GM18502 (cell line): ENCODE data around the gene RBM28.
"Not testable (repeated sequence)": the region's sequence is repeated elsewhere in the genome, so short reads cannot be mapped to it uniquely, and the experiment has no call there.

Experiments
- ATAC-seq: cut with Tn5 transposase; IDR thresholded peaks from one replicate; pipeline ENCODE4 v1.9.1; 2021; ENCODE audit warnings: mild to moderate bottlenecking; ENCODE audit not compliant: unreplicated experiment, poor library complexity

Gene RBM28

GRCh38 chr7:128302139-128302538 lies 41.6 kb downstream of the RBM28 start:
- no peak for ATAC-seq

- ATAC-seq = no peak
Measured at GRCh38 chr7:128299109-128299607, 44.5 kb downstream of the RBM28 start.

- ATAC-seq = not testable (repeated sequence)
Measured at GRCh38 chr7:128298004-128298403, 45.7 kb downstream of the RBM28 start.

- ATAC-seq = no peak
Measured at GRCh38 chr7:128287556-128287955, 56.2 kb downstream of the RBM28 start.

- no peak for ATAC-seq
Measured at GRCh38 chr7:128284102-128284501, 59.6 kb downstream of the RBM28 start.

- no peak for ATAC-seq
Measured at GRCh38 chr7:128281605-128282380, 61.9 kb downstream of the RBM28 start.

- ATAC-seq = not testable (repeated sequence)
Measured at GRCh38 chr7:128280451-128280850, 63.3 kb downstream of the RBM28 start.

GRCh38 chr7:128279124-128279713 lies 64.5 kb downstream of the RBM28 start:
- no peak for ATAC-seq

- no peak for ATAC-seq
Measured at GRCh38 chr7:128278366-128278765, 65.3 kb downstream of the RBM28 start.

- no peak for ATAC-seq
Measured at GRCh38 chr7:128275681-128276080, 68.0 kb downstream of the RBM28 start.

GRCh38 chr7:128274884-128275603 lies 68.7 kb downstream of the RBM28 start:
- ATAC-seq = no peak

- no peak for ATAC-seq
Measured at GRCh38 chr7:128274246-128274883, 69.3 kb downstream of the RBM28 start.

GRCh38 chr7:128271942-128272481 lies 71.7 kb downstream of the RBM28 start:
- ATAC-seq = no peak

- no peak for ATAC-seq
Measured at GRCh38 chr7:128271471-128271941, 72.2 kb downstream of the RBM28 start.

- ATAC-seq = no peak
Measured at GRCh38 chr7:128270826-128271272, 72.9 kb downstream of the RBM28 start.

GRCh38 chr7:128268233-128268632 lies 75.5 kb downstream of the RBM28 start:
- ATAC-seq = no peak

- no peak for ATAC-seq
Measured at GRCh38 chr7:128267595-128267924, 76.1 kb downstream of the RBM28 start.

GRCh38 chr7:128266883-128267594 lies 76.7 kb downstream of the RBM28 start:
- ATAC-seq = no peak

GRCh38 chr7:128266529-128266882 lies 77.2 kb downstream of the RBM28 start:
- no peak for ATAC-seq

GRCh38 chr7:128265906-128266300 lies 77.8 kb downstream of the RBM28 start:
- no peak for ATAC-seq
